ENCODE measurements around the gene TMA16.

GRCh38 chr4:163568843-163569242, 74.4 kb downstream of the TMA16 start:
- TF ChIP-seq EP300 (IDR thresholded peaks at IDR 0.05) (no peak), CTCF (IDR thresholded peaks at IDR 0.05) (no peak), POLR2A (IDR thresholded peaks at IDR 0.05) (no peak)

Measured in stomach (tissue), 4 donors.